Activated T-cell treated with anti-CD3 and anti-CD28 coated beads, Interleukin-2, amount 50 U/mL, for 48 hours (primary cell): Measurements from ENCODE around the gene GREM2.

Experiments
- DNase-seq, 2 experiments: peaks; one replicate each; pipeline ENCODE4 v3.0.0-alpha.2; 2020

GREM2 gene

DNA sequence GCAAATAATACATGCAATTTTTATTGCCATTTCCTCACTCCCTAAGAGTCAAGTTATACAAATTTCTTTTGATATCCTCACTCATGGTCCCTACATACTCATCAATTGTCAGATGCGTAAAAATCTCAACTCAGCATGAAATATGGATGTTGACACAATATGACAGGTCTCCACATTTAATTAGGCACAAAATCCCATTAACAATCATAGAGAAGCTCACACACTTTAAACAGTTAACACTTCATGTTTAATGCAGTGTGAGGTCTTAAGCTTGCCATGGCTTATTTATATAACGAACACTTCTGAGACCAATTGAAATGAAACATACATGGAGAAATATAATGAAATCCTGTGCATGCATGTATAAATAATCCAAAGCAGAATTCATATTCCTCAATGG, 58.6 kb downstream of the GREM2 start:
- DNase-seq, result no peak

DNA sequence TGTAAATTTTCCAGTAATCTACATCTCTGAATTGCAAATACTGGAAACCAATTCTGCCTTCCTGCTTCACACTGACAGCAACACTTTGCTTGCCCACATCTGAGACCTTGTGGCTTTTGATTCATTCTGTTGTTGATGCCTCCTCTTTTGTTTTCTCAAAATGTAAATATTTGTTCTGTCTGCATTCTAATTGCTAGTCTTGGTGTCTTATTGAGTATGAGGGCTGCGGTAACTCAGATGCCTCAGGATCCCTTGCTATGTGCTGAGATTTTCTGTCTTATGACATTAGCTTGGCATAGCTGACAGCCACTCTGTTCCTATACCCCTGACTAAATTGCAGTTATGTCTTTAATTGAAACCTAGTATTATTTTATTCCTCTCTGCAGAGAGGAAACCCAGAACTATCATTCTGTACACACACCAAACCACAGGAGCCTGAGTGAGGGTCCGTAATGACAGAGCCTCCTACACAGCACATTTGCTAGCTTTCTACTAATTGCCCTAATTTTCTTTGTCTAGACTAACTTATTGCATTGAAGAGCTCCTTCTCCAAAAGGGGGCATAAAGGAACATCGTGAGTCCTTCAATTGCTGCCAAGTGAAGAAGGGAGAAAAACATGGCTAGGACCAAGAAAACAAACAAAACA, 72.1 kb downstream of the GREM2 start:
- DNase-seq, result no peak

DNA sequence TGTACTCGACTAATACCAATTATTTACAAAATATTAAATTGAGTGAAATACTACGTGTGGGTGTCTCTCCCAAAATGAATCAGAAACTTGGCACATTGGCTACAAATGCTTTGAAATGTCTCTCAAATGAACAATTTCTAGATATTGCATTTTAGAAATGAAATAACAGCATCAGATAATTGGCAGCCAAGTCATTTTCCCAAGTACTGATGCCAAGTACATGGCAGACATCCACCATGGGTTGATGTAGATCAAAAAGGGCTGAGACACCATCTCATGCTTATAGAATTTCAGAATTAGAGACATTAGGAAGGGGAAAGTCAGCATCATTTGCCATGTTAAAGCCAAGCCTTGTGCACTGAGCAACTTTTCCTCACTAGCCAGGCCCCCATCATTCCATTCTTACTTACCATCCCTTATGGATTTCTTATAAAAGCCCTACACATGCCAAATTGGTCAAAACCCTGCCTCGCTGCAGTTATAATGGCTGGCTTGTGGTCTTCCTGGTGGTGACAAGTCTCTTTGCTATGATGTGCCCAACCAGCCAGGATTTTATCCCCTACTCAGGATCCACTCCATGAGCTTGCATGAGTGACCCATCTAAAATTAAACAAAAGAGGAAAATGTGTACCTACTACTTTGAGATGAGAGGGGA, 73.1 kb downstream of the GREM2 start:
- DNase-seq, result no peak

DNA sequence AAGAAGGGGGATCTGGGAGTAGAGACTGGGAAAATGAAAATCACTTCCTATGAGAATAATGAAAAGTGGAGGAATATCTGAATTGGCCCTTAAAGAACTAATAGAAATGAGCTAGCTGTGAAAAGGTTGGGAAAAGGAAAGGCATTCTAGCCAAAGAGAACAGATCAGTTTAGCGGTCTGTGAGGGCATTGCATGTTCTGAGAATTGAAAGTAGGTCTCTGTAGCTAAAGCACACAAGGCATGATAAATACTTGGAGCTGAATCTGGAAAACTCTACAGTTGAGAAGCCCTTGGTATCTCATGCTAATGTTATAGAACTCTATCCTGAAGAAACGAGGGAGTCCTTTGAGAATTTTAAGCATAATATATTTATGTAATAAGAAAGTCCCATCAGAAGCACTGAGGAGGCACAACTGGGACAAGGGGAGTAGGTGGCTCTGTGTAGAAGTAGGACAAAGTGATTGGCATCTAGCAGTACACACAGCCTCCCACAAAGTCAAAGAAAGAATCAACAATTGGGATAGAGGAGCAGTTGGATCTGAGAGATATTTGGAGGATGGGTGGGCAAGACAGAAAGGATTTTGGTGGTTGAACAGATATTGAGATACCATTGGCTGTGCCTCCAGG, 78.7 kb downstream of the GREM2 start:
- no peak for DNase-seq

DNA sequence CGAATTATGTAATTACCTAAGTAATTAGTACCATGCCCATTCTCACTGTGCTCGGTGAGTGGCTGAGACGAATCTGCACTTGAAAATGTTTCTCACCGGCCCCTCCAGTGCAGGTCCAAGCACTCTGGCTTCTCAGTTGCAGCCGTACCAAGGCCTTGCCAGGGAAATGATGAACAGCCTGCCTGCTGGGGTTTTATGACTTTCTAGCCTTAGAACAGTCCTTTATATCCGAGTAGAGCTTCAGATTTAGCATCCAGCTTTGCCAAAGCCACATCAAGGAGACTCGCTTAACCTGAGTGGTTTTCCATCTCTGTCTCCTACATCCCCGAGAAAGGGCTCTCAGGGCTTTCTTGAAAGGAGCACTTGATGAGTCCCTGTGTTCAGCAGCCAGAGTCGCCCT, 83.4 kb downstream of the GREM2 start:
- no peak for DNase-seq

DNA sequence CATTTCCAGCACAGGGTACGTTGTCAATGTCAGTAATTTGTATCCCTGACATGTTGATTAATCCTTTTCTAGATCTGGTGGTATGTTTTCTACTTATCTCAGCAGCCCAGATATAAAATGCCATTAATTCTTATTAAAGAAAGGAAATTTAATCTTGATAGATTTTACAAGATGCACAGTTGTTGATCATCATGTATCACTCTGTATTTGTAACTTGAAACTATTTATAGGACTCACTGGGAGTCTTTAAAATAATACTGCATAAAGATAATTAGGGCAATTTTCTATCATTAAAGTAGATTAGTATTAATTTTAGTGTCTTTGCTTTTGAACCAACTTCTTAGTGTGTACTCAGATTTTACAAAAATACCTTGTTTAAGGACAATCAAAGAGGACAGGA, 84.9 kb downstream of the GREM2 start:
- DNase-seq, result no peak

DNA sequence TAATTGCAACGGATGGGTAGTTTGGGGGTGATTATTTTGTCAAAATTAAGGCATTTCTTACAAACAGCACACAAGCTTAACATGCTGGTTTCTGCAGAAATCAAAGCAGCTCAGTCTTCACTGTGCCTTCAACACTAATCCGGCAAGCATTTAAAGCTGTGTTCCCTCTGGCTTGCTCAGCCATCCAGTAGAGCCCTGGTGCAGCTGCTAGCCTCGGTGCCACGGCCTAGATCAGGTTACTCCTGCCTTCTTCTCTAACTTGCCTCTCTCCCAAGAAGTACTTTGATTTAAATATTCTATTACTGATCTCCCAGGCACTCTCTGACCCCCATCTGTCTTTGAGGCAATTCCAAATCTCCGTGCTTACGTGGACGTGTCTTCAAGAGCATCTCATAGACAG, 85.6 kb downstream of the GREM2 start:
- no peak for DNase-seq

DNA sequence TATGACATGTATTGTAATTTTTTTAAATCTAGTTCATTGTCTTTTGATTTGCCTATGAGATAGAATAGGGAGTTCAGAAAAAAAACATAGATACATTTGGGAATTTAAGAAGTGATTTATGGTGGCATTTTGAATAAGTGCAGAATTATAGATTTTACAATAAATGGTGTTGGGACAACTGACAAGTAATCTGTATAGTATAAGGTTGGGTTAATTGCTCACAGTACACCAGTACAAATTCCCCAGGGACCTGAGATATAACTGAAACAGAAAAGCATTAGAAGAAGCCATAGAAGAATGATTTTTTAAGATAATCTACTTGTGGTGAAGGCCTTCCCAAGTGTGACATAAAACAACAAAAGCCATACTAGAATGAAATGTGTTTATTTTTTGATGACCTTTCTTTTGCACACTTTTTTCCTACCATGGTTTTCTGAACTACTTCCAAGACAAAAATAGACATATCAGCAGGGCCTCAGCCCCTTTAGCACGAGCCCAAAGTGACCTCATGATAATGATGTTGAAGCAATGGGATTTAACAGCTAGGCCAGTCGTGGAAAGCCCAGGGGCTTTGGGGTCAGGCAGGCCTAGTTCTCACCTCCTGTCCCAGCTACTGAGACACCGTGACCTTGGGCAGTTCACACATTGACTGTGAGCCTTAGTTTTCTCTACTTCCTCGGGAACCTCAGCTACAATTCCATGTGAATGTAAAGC, 87.4 kb downstream of the GREM2 start:
- no peak for DNase-seq

DNA sequence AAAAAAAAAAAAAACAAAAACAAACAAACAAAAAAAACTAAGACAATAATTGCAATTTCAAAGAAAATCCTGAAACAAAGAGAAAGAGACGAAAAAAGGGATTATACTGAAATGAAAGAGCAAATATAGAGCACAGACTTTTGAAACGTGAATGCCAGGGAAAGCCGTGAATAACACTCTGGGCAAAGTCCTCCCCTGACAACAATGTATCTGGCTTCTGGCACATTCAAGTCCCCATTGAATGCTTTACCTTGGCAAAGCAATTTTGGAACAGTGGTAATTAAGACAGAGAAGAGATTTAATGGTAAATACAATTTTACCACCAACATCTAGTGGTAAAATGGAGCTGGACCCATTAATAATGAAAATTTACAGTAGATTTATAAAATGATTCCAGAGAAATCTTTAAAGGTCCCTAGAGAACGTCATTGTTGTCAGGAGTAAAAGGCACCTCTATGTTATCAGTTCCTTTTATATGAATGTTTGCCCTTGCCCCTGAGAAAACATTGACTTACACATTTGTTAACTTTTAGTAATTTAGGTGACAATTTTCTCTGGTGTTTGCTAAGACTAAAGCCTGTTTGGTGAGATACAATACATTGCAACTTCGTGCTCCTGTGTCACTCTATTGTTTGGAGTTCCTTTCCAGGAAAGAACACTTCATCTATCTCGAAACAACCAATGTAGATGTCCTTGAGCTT, 89.7 kb downstream of the GREM2 start:
- DNase-seq, result no peak

DNA sequence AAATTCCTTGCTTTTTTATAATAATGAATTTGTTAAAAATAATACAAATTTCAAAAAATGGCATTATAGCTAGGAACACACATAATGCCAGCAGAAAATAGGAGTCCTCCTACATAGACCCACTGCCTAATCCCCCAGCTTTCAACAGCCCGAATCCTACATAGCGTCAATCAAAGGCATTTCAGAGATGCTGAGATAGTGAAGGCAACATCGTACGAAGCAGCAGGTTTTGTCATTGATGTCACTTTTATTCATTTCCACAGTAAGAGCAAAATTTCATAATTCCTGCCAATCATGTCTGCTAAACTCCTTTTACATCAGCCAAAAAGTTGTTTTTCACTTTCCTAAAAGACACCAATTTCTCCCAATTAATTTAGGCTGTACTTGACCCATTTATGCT, 94.1 kb downstream of the GREM2 start:
- no peak for DNase-seq

DNA sequence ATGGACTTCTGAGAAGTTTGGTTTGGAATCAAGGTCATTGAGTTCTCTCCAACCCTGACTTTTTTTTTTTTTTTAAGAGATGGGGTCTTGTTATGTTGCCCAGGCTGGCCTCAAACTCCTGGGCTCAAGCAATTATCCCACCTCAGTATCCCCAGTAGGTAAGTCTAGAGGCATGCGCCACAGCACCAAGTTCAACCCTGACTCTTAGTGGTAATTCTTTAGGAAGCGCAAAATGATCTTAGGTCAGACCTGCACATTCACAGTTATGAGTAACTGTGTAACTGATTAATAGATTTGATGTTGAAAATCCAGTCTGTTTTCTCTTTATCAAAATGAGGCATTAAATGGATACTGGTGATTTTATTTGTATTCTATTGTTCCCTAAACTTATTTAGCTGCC, 95.9 kb downstream of the GREM2 start:
- no peak for DNase-seq

DNA sequence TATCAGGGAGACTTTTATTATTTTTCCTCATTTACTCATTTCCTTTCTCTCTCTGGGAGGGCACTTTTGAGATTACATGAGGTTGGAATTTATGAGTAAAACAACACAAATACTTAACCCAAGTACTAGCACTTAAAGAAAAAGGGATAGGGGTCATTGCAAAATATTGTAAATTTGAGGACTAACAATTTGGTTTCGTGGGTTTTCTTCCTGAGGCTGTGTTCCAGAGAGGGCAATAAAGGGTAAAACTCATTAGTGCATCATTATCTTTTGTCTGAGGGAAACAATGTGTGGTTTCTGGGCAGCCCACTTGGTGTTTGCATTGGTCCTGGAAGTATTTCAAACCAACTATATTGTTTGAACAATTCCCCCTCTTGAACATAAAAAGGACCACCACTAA, 96.5 kb downstream of the GREM2 start:
- no peak for DNase-seq

DNA sequence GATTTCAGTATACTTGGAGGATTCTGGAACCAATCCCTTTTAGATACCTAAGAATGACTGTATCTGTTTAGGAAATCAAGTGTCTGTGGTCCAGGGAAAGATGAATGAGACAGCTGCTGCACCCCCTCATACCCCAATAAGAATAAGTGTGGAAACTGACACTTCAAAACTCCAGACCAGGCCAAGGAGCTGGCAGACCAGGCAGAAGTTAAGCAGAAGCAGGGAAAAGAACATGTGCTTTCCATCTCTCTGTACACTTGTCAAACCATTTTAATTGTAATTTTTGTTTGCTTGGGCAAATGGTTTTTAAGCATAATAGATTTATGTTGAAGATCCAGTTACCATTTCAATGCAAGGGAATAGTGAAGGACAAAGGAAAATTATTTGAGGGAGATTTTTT, 100.2 kb downstream of the GREM2 start:
- DNase-seq, result no peak

DNA sequence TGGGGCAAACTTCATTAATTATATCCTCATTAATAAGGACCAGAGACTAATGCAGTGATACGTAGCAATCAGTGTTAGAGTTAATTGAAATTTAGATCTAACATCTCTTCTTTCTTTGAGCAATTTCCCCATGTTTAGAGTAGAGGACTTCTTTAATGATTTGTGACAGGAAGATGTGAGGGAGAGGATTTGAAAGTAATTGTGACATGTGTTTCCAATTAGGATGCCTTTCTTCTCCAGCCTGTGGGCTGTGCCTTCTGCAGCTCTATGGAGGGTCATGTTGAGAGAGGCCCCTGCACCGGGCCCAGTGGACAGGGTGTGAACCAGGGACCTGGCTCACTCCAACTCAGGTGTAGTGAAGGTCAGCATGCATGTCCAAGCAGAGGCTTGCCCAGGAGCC, 103.0 kb downstream of the GREM2 start:
- no peak for DNase-seq

DNA sequence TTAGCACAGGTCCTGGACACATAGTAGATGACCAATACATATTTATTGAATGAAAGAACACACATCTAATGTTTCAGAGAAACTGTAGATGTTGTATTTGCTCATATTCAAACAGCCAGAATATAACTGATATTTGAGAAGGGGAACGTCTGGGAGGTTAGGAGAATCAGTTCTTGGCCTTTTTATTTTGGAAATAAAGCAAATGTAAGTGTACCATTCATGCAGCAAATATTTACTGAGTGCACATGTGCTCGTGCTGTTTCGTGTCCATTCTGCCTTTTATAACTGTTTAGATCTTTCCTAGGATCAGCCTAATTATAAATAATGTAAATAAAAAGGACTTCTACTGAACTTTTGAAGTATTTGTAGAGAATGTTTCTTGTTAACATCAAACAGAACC, 103.8 kb downstream of the GREM2 start:
- no peak for DNase-seq

DNA sequence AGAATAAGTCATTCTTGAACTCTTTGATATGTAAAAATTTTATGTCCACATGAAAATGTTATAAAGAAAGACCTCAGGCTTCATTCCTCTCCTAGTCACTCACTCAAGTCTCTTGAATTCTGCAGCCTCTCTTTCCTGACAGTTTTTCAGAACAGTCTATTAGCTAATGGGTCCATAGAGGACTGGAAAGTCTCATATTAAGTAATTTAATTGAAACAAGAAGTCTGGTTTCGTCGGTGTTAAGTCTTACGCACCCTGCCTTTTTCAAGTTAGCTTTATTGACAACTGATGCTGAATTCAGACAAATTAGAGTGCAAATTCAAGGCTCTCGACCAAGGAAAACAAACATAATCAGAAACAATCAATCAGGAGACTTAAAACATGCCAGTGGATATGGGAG, 105.8 kb downstream of the GREM2 start:
- DNase-seq, result no peak

DNA sequence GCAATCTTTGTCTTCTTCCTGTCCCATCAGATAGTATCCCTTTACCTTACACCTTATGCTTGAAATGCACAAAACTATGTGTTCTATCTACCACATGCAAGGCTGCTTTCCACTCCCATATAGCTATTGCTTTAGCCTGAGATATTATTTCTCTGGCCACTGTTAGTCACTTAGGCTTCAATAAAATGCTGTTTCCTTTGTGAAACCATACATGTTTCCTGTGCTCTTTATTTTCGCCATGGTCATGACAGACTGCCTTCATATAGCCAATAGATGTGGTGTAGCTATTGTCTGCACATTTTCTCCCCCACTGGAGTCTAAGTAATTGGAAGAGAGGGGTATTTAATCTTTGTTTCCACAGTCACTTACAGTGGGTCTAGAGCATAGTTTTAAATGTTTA, 108.4 kb downstream of the GREM2 start:
- DNase-seq, result no peak

DNA sequence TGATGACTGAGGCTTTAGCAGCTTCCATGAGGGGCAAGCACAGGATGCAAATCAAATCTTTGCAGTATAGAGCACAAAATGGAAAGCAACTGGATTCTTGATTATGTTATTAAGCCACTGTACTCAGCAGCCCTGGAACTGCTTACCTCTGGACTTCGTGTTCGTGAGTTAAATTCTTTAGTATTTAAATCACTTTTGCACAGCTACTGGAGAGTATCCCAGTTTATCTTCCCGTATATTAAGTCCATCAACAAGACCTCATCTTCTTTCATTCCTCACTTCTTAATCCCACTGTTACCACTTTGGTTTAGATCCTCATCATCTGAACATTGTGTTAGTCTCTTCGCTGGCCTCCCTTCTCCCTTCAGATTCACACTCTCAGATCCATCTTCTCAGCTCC, 108.9 kb downstream of the GREM2 start:
- no peak for DNase-seq

DNA sequence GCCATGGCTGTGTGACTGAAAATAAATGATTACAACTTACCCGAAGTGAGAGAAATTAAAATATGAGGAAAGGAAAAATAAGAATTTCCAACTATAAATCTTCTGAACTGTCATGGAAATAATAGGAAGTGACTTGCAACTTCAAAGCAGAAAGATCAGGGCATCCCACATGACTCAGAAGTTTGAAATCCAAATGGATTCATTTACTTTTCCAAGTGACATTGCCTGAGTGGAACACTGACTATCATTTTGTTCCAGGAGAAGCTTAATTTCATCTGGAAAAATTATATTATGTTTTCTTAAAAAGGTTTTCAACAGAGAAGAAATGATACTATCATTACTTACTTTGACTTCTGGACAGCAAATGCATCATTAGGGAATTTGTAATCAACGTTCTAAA, 110.8 kb downstream of the GREM2 start:
- DNase-seq, result no peak

DNA sequence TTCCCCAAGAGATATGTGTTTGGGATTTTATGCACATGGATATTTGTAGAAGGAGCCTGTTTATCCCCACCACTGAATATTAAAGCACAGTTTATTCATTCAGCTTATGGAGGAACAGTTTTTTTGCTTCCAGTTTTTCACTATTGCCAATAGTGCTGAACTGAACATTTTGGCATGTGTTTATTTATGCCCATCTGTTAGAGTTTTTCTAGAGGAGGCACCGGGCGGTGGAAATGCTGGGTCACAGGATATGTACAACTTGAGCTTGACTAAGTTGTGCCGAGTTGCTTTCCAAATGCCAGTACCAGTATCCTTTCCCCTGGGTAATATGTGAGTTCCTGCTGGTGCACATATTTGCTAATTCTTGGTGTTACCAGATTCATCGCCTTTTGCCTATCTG, 111.3 kb downstream of the GREM2 start:
- no peak for DNase-seq

DNA sequence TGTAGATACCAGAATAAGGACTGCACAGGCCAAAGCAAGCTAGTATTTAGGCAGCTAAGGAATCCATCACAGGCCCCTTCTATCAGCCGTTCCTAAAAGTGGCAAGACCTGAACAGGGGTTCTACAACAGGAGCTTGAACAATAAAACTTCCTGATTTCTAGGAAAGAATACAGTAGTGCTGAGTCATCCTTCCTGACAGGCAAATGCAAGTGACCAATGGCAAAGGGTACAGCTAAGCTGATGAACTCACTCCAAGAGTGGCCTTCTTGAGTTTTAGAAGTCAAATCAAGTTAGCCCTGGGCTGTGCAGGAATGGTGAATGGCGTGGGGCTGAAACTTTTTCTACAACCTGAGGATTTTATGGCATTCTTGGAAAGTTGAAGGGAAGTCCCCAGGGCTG, 112.9 kb downstream of the GREM2 start:
- DNase-seq, result no peak

DNA sequence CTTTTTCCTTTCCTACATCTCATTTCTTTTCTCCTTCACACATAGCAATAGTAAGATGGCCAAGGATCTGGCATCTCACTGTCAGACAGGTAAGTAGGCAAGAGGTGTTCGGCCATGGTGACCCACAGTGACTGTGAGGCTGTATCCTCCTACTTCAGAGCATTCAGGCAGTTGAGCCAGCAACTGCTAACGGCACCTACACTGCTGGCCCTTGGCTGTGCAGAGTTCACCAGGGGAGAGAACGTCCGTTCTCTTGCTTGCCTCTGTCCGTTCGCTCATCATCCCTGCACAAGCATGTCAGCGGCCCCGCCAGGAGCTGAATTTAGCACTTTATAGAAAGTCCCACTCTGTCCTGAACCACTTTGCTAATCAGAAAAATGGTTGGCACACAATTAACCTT, 113.6 kb downstream of the GREM2 start:
- DNase-seq, result no peak

DNA sequence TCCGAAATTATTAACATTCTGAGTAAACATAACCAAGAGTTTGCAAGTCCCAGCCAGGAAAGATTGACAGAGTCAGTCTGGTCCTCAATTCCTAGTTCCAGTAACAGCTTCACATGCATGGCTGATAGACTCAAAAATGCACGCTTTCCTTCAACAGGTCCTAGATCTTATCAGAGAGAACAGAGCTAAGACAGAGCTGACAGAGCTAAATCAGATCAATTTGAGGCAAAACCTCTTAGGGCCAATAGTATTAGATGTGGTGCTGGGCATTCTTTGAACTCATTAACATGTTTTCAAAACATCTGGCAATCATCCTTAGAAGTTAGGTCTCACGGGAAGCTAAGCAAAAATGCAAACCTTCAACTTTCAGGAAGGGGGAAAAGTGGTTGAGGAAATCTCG, 114.0 kb downstream of the GREM2 start:
- DNase-seq, result no peak

DNA sequence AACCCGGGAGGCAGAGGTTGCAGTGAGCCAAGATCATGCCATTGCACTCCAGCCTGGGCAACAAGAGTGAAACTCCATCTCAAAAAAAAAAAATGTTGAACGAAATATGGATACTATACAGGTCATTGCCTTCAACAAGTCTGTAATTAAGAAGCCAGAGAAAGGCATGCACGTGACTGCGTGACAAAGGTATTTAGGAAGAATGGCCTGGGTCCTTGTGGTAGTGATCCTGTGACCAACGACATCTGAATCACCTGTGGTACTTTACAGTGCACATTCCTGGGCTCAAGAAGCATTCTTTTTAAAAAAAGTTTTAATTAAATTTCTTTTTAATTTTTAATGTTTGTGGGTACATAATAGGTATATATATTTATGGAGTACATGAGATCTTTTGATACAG, 115.0 kb downstream of the GREM2 start:
- DNase-seq, result no peak
